Esophagus squamous epithelium (tissue), 5 donors: Measurements from ENCODE around the gene LIG3. TPM values are rescaled to one million over a fixed set of nuclear protein-coding genes. Genes with fewer than 3 reads are reported as not detected.
"Not testable (repeated sequence)": the region's sequence is repeated elsewhere in the genome, so short reads cannot be mapped to it uniquely, and the experiment has no call there.

Source experiments
- DNase-seq: peaks from one replicate; lab custom pipeline; 2025; lab: John Stamatoyannopoulos, UW
- H3K27ac ChIP-seq, 4 donors: fragments of 200-600 bp; sonication (generic); one replicate each; pipeline ENCODE4 v1.5.1; 2016 to 2019; ENCODE audit warnings: mild to moderate bottlenecking in 1 of 4
- H3K27me3 ChIP-seq, 4 donors: fragments of 200-600 bp; sonication (generic); 1 replicate in 3 of 4; 2 replicates in 1 of 4; pipeline versions ENCODE4 v1.5.1 to v1.6.0; 2017 to 2021; ENCODE audit warnings: antibody characterized with exemption in 1 of 4
- H3K36me3 ChIP-seq, 3 donors: fragments of 200-600 bp; sonication (generic); one replicate each; pipeline ENCODE4 v1.5.1; 2016 to 2019
- H3K4me1 ChIP-seq, 3 donors: fragments of 200-600 bp; sonication (generic); one replicate each; pipeline ENCODE4 v1.5.1; 2017 to 2019
- H3K4me3 ChIP-seq, 4 donors: fragments of 200-600 bp; sonication (generic); 1 replicate in 3 of 4; 2 replicates in 1 of 4; pipeline ENCODE4 v1.5.1; 2016 to 2019; ENCODE audit warnings: mild to moderate bottlenecking in 2 of 4, moderate library complexity in 1 of 4
- H3K9me3 ChIP-seq, 3 donors: fragments of 200-600 bp; sonication (generic); one replicate each; pipeline ENCODE4 v1.5.1; 2016 to 2019
- CTCF ChIP-seq, 6 experiments: fragments of 450-650 bp in 4 of 6; fragments of 200-600 bp in 2 of 6; sonication (generic) in 2 of 6; IDR thresholded peaks; one replicate each; pipeline ENCODE4 v1.5.1; 2016 to 2019; ENCODE audit warnings: antibody characterized with exemption in 6 of 6, mild to moderate bottlenecking in 4 of 6, moderate library complexity in 4 of 6
- POLR2A ChIP-seq, 4 donors: fragments of 450-650 bp; IDR thresholded peaks; one replicate each; pipeline ENCODE4 v1.6.1; 2017; ENCODE audit warnings: antibody characterized with exemption in 4 of 4, mild to moderate bottlenecking in 4 of 4, moderate library complexity in 3 of 4
- WGBS, 2 donors: methylation state at CpG; one replicate each; pipeline ENCODE4 v1.1.5; 2018; 5-methylcytosine and 5-hydroxymethylcytosine counted together
- intact Hi-C: fragments of 100-400 bp; cut with DNase I; formaldehyde crosslinking; loops from one replicate; pipeline ENCODE4 v1.15.0; 2022
- total RNA-seq, 4 donors: library from RNA; depleted of rRNA; stranded (reverse); fragments of >200 nt; gene quantifications; one replicate each; pipeline ENCODE4 v1.1.0, GENCODE V29; 2016
- donor health status: DM: yes; HTN: yes; CAD: no.

LIG3 gene
- total RNA-seq, 4 donors from 2014 or later = 18.9 to 32.6 (median 26.6) TPM

DNA sequence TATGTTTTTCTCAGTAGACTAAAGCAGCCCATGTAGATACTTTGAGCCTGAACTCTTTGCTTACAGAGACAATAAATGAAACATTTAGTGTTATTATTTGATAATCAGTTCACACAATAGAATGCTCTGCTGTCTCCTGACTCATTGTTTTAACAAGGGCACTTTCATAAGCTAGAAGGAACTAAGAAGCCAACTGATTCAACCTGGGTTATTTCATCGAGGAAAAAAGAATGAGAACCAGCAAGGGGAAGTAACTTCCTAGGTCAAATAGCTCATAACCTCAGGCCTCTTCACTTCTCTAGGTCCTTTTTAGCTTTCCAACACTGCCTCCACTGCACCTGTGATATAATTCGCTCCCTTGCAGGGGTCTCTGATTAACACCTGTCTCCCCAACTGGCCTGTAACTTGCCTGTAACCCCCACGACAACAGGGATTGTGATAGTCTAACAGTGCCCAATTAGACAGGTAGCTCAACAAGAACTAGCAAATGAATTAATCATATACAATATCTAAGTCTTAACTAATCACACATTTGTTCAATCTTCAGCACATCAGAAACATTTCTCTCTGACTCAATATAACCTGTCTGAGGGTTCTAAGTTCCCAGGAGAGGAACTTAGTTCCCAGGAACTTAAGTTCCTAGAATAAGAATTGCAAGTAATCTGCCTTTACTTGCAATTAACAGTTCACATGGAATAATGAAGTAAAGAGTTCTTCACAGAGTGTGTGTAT is 48.4 kb downstream of the LIG3 start:
- H3K27me3 ChIP-seq = no peaks in the 10 kb centered on the region
- H3K36me3 ChIP-seq = peaks cover 0 to 37% (median 3%) of the 10 kb centered on the region in 3 donors
- peak overlapping the region; percentile 45 to 73 (median 60) for H3K27ac ChIP-seq
- DNase-seq = no peak
- TF ChIP-seq CTCF (IDR thresholded peaks at IDR 0.05) = no peak
- TF ChIP-seq POLR2A (IDR thresholded peaks at IDR 0.05) = no peak
- no peak overlapping the region for H3K4me3 ChIP-seq
- WGBS, 2 donors = 55 to 61% methylated on average over 3 of the region's 3 CpGs
- intact Hi-C loops = no loop called here
- H3K4me1 ChIP-seq = peaks cover 4 to 36% (median 5%) of the 10 kb centered on the region in 3 donors
- H3K9me3 ChIP-seq = no peaks in the 10 kb centered on the region

DNA sequence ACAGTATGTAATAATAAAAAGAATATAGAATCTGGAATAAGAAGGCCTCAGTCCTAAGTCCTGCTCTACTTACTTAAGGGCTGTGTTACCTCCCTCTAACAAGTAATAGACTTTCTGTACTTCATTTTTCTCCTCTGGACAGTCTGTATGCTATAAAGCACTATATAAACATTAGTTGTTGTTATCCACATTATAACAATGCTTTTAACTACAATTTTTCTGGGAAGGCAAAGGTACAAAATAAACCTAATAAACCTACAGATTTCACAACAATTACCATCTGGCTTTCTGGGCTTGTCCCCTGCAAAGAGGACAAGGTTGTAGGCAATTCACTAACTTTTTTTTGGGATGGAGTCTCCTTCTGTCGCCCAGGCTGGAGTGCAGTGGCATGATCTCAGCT is 50.5 kb downstream of the LIG3 start:
- no peak for TF ChIP-seq CTCF (IDR thresholded peaks at IDR 0.05)
- no peak for TF ChIP-seq POLR2A (IDR thresholded peaks at IDR 0.05)
- Histone ChIP-seq H3K9me3 (no peaks in the 10 kb centered on the region), H3K27me3 (no peaks in the 10 kb centered on the region), H3K36me3 (peaks cover 0 to 27% (median 3%) of the 10 kb centered on the region in 3 donors), H3K4me3 (no peak overlapping the region), H3K27ac (no peak overlapping the region), H3K4me1 (peaks cover 0 to 20% (median 0%) of the 10 kb centered on the region in 3 donors)
- DNase-seq = no peak
- 100% methylated on average over 1 of the region's 1 CpG for WGBS, 2 donors
- intact Hi-C loops = no loop called here

GRCh38 chr17:35038453-35038852 is 58.1 kb downstream of the LIG3 start:
- TF ChIP-seq POLR2A (IDR thresholded peaks at IDR 0.05) (no peak), CTCF (IDR thresholded peaks at IDR 0.05) (no peak)
- Histone ChIP-seq H3K27me3 (no peaks in the 10 kb centered on the region), H3K4me3 (no peak overlapping the region), H3K9me3 (no peaks in the 10 kb centered on the region), H3K27ac (no peak overlapping the region), H3K4me1 (no peaks in the 10 kb centered on the region), H3K36me3 (peaks cover 0 to 10% (median 0%) of the 10 kb centered on the region in 3 donors)
- 76 to 79% methylated on average over 3 of the region's 3 CpGs for WGBS, 2 donors
- no peak for DNase-seq
- intact Hi-C loops = no loop called here

DNA sequence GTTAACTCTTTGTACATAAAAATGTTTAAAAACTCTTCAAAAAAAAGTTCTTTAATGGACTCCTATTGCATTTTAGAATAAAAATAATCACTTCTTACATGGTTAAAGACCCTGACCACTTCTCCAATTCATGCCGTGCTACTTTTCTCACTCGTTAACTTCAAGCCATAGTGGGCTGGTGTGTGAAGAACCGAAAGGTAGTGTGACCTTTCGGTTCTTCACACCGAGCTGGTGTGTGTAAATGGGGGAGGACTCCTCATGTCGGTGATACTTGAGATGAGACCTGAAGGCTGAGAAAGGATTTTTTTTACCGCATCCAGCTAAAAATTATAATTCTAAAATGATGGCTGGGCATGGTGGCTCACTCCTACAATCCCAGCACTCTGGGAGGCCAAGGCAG is 61.1 kb downstream of the LIG3 start:
- Histone ChIP-seq H3K9me3 (no peaks in the 10 kb centered on the region), H3K4me3 (no peak overlapping the region), H3K27me3 (no peaks in the 10 kb centered on the region), H3K36me3 (no peaks in the 10 kb centered on the region), H3K4me1 (peaks cover 3 to 21% (median 5%) of the 10 kb centered on the region in 3 donors), H3K27ac (no peak overlapping the region)
- 92 to 96% methylated on average over 7 of the region's 7 CpGs for WGBS, 2 donors
- intact Hi-C loops = no loop called here
- DNase-seq = no peak
- TF ChIP-seq CTCF (IDR thresholded peaks at IDR 0.05) (no peak), POLR2A (IDR thresholded peaks at IDR 0.05) (no peak)

- Histone ChIP-seq H3K27me3 (no peaks in the 10 kb centered on the region), H3K4me1 (peaks cover 10 to 48% (median 12%) of the 10 kb centered on the region in 3 donors), H3K27ac (no peak overlapping the region), H3K9me3 (no peaks in the 10 kb centered on the region), H3K36me3 (no peaks in the 10 kb centered on the region), H3K4me3 (no peak overlapping the region)
- DNase-seq = no peak
- TF ChIP-seq POLR2A (IDR thresholded peaks at IDR 0.05) (no peak), CTCF (IDR thresholded peaks at IDR 0.05) (no peak)
- intact Hi-C loops = no loop called here
- WGBS, 2 donors = 83 to 85% methylated on average over 4 to 8 of the region's 8 CpGs
These were observed 63.9 kb downstream of the LIG3 start for GRCh38 chr17:35044181-35044580.

- peaks cover 10 to 60% (median 12%) of the 10 kb centered on the region in 3 donors for H3K4me1 ChIP-seq
- H3K36me3 ChIP-seq, DNase-seq, H3K9me3 ChIP-seq, H3K4me3 ChIP-seq, H3K27me3 ChIP-seq, intact Hi-C loops: not testable (repeated sequence)
- peak overlapping the region in 2 of 4 donors; percentile 25 to 70 for H3K27ac ChIP-seq
- 88 to 93% methylated on average over 12 to 13 of the region's 13 CpGs for WGBS, 2 donors
These were observed 65.2 kb downstream of the LIG3 start for GRCh38 chr17:35045458-35045979.
